ENCODE data around the gene ZBTB24. TPM values are rescaled to one million over a fixed set of nuclear protein-coding genes. Genes with fewer than 3 reads are reported as not detected.
"Not testable (repeated sequence)": the region's sequence is repeated elsewhere in the genome, so short reads cannot be mapped to it uniquely, and the experiment has no call there.

The ZBTB24 gene
- total and polyA plus RNA-seq, 8 donors, result 1.4 to 9.3 (median 2.9) TPM

- WGBS, 5 donors, result 73 to 93% (median 80%) methylated on average over 1 of the region's 1 CpG
- Histone ChIP-seq H3K36me3 (peaks cover 19 to 51% (median 38%) of the 10 kb centered on the region in 4 donors), H3K27me3 (no peaks in the 10 kb centered on the region), H3K9me3 (no peaks in the 10 kb centered on the region), H3K4me1 (peaks cover 27 to 55% (median 28%) of the 10 kb centered on the region in 4 donors), H3K27ac (no peak overlapping the region), H3K4me3 (no peak overlapping the region)
- DNase-seq, result no peak
- TF ChIP-seq POLR2AphosphoS5 (IDR thresholded peaks at IDR 0.05), result no peak
- no peak for TF ChIP-seq EP300 (IDR thresholded peaks at IDR 0.05)
- no peak for TF ChIP-seq POLR2A (IDR thresholded peaks at IDR 0.05)
- TF ChIP-seq CTCF (IDR thresholded peaks at IDR 0.05), result no peak
- intact Hi-C loops (cut with DNase I; ENCODE audit: low total_unique reads), result no loop called here
Measured at GRCh38 chr6:109461733-109462526, 21.1 kb downstream of the ZBTB24 start.

- Histone ChIP-seq H3K27ac (peak overlapping the region in 4 of 5 donors; percentile 12 to 88 (median 32)), H3K4me1 (peaks cover 30 to 57% (median 32%) of the 10 kb centered on the region in 4 donors), H3K36me3 (peaks cover 17 to 43% (median 33%) of the 10 kb centered on the region in 4 donors)
- DNase-seq; intact Hi-C loops (cut with DNase I; ENCODE audit: low total_unique reads); H3K4me3 ChIP-seq; H3K9me3 ChIP-seq; H3K27me3 ChIP-seq: not testable (repeated sequence)
- WGBS, 5 donors, result 94 to 100% (median 96%) methylated on average over 1 of the region's 1 CpG
Measured at GRCh38 chr6:109461205-109461604, 21.8 kb downstream of the ZBTB24 start.

- TF ChIP-seq EP300 (IDR thresholded peaks at IDR 0.05) (no peak), POLR2A (IDR thresholded peaks at IDR 0.05) (no peak), CTCF (IDR thresholded peaks at IDR 0.05) (no peak), POLR2AphosphoS5 (IDR thresholded peaks at IDR 0.05) (no peak)
- Histone ChIP-seq H3K27ac (peak overlapping the region; percentile 13 to 88 (median 33)), H3K36me3 (peaks cover 9 to 34% (median 24%) of the 10 kb centered on the region in 4 donors), H3K4me1 (peaks cover 25 to 51% (median 26%) of the 10 kb centered on the region in 4 donors), H3K4me3 (no peak overlapping the region), H3K27me3 (no peaks in the 10 kb centered on the region), H3K9me3 (no peaks in the 10 kb centered on the region)
- intact Hi-C loops (cut with DNase I; ENCODE audit: low total_unique reads), result no loop called here
- 55 to 70% (median 64%) methylated on average over 3 of the region's 3 CpGs for WGBS, 5 donors
- peak in 1 of 2 donors; percentile 55 for DNase-seq
Measured at GRCh38 chr6:109460161-109460829, 22.7 kb downstream of the ZBTB24 start.

GRCh38 chr6:109458774-109459531, 24.1 kb downstream of the ZBTB24 start:
- intact Hi-C loops (cut with DNase I; ENCODE audit: low total_unique reads), result no loop called here
- H3K27me3 ChIP-seq, result no peaks in the 10 kb centered on the region
- H3K36me3 ChIP-seq, result peaks cover 4 to 26% (median 16%) of the 10 kb centered on the region in 4 donors
- peaks cover 37 to 62% (median 37%) of the 10 kb centered on the region in 4 donors for H3K4me1 ChIP-seq
- 69 to 79% (median 77%) methylated on average over 5 of the region's 5 CpGs for WGBS, 5 donors
- no peaks in the 10 kb centered on the region for H3K9me3 ChIP-seq
- no peak overlapping the region for H3K4me3 ChIP-seq
- DNase-seq, result peak in 1 of 2 donors; percentile 41
- H3K27ac ChIP-seq, result peak overlapping the region in 3 of 5 donors; percentile 23 to 89 (median 88)
- TF ChIP-seq POLR2A (IDR thresholded peaks at IDR 0.05) (no peak), POLR2AphosphoS5 (IDR thresholded peaks at IDR 0.05) (no peak), CTCF (IDR thresholded peaks at IDR 0.05) (no peak), EP300 (IDR thresholded peaks at IDR 0.05) (no peak)
